HG03097 (cell line): ENCODE measurements around the gene PSMD13.

ENCODE experiments used
- ATAC-seq: cut with Tn5 transposase; IDR thresholded peaks from one replicate; pipeline ENCODE4 v1.9.1; 2021; ENCODE audit not compliant: unreplicated experiment, low FRiP score

Gene PSMD13

GRCh38 chr11:240315-240714, 3.5 kb downstream of the PSMD13 start:
- ATAC-seq = no peak

- no peak for ATAC-seq
These were observed 4.9 kb downstream of the PSMD13 start for GRCh38 chr11:241634-242033.

- no peak for ATAC-seq
These were observed 7.6 kb downstream of the PSMD13 start for GRCh38 chr11:244376-244775.

GRCh38 chr11:249062-249461, 12.3 kb downstream of the PSMD13 start:
- ATAC-seq = no peak

- ATAC-seq = no peak
These were observed 13.5 kb downstream of the PSMD13 start for GRCh38 chr11:250274-250673.

- ATAC-seq = no peak
These were observed 14.0 kb downstream of the PSMD13 start for GRCh38 chr11:250740-251299.

GRCh38 chr11:251550-251949, 14.8 kb downstream of the PSMD13 start:
- ATAC-seq = no peak

GRCh38 chr11:252666-253065, 15.9 kb downstream of the PSMD13 start:
- no peak for ATAC-seq

- no peak for ATAC-seq
These were observed 16.5 kb downstream of the PSMD13 start for GRCh38 chr11:253160-253885.

- ATAC-seq = no peak
These were observed 17.1 kb downstream of the PSMD13 start for GRCh38 chr11:253886-254270.

- ATAC-seq = no peak
These were observed 18.4 kb downstream of the PSMD13 start for GRCh38 chr11:255176-255575.

- no peak for ATAC-seq
These were observed 19.0 kb downstream of the PSMD13 start for GRCh38 chr11:255816-256215.

GRCh38 chr11:256952-257737, 20.4 kb downstream of the PSMD13 start:
- no peak for ATAC-seq

- ATAC-seq = no peak
These were observed 21.2 kb downstream of the PSMD13 start for GRCh38 chr11:257766-258493.

GRCh38 chr11:259413-259812, 22.6 kb downstream of the PSMD13 start:
- ATAC-seq = no peak

- ATAC-seq = no peak
These were observed 24.8 kb downstream of the PSMD13 start for GRCh38 chr11:261624-262023.

GRCh38 chr11:266676-267439, 30.1 kb downstream of the PSMD13 start:
- no peak for ATAC-seq

- no peak for ATAC-seq
These were observed 30.8 kb downstream of the PSMD13 start for GRCh38 chr11:267491-267994.

GRCh38 chr11:268716-269145, 32.0 kb downstream of the PSMD13 start:
- ATAC-seq = peak; percentile 46
